Measurements from ENCODE around the gene RETREG1. TPM values are rescaled to one million over a fixed set of nuclear protein-coding genes. Genes with fewer than 3 reads are reported as not detected.
"Not testable (repeated sequence)": the region's sequence is repeated elsewhere in the genome, so short reads cannot be mapped to it uniquely, and the experiment has no call there.

RETREG1 gene, protein sequence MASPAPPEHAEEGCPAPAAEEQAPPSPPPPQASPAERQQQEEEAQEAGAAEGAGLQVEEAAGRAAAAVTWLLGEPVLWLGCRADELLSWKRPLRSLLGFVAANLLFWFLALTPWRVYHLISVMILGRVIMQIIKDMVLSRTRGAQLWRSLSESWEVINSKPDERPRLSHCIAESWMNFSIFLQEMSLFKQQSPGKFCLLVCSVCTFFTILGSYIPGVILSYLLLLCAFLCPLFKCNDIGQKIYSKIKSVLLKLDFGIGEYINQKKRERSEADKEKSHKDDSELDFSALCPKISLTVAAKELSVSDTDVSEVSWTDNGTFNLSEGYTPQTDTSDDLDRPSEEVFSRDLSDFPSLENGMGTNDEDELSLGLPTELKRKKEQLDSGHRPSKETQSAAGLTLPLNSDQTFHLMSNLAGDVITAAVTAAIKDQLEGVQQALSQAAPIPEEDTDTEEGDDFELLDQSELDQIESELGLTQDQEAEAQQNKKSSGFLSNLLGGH
- total RNA-seq (2014; rRNA removed; shearing (Covaris generic)) = 20.7 and 25.4 TPM in 2 replicates

DNA sequence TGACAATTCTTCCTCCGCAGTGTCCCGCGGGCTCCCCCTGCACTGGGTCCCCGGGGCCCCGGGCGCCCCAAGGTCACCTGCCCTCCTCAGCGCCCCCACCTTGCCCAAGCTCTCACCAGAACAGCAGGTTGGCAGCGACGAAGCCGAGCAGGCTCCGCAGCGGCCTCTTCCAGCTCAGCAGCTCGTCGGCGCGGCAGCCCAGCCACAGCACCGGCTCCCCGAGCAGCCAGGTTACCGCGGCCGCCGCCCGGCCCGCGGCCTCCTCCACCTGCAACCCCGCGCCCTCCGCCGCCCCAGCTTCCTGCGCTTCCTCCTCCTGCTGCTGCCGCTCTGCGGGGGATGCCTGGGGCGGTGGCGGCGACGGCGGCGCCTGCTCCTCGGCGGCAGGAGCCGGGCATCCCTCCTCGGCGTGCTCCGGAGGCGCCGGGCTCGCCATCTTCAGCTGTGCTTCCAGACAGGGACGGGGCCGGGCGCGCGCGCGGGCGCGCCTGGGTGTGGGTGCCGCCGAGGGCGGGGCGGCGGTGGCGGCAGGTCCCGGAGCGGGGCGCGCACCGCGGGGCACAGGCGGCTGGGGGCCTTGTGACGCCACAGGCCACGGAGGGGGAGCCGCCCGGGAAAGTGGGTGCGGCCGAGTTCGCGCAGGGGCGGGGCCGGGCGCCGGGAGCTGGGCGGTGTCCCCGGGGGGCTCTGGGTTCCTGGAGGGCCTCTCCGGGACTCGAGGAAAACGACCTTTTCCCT lies at the start of gene RETREG1:
Gene RETREG1, minus strand, starts transcription at position 462 of the 738 bp plus-strand sequence. Its CDS starts 26 bp downstream, at position 436.
- no peak for DNase-seq (ENCODE audit: low spot score)

DNA sequence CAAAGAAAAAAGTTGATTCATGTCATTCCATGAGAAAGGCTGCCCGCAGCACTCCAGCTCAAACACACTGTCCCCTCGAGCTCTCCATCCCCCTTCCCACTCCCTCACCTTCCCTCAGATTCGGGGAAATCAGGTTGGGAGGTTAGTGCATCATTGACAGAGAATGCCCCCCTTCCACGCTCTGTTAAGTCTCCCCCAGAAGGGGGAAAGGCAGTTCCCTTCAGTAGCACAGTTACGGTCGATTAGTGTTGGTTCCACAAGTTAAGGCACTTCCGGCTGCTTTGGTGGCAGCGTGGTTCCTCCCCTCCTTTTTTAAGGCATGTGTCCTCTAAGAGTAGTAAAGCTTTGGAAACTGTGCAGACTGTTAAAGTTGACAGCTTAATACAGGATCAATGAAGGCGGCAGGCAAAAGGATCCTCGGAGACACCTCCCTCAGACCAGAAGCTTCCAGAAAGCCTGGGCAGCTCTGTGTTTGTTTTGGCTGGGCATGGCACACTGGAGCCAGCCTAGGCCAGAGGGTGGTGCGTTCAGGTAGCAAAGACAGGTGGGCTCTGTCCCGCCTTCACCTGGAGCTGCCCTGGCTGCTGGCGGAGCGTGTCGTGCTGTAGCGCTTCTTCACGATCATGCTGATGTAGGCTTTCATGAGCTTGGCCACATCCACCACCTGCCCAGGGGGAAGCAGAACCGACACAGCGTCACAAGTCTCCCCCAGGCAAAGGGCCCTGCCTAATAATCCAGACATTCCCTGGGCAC lies 49.5 kb upstream of the RETREG1 start:
- no peak for DNase-seq (ENCODE audit: low spot score)

DNA sequence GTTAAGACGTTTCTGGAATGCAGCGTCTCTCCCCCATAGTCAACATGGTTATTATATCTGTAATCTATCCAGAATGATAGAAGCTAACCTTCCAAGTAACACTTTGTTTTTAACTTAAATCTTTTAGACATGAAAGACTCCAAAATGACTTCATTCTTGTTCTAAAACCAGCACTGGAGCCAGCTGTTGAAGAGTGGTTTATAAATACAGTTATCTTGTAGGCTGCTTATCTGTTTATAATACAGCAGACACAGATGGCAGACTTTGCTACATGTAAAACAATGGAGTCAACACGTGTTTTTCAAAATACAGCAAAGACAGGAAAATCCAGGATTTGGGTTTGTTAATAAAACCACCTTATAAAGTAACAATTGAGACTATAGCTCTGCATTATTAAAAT lies 48.8 kb upstream of the RETREG1 start:
- no peak for DNase-seq (ENCODE audit: low spot score)

DNA sequence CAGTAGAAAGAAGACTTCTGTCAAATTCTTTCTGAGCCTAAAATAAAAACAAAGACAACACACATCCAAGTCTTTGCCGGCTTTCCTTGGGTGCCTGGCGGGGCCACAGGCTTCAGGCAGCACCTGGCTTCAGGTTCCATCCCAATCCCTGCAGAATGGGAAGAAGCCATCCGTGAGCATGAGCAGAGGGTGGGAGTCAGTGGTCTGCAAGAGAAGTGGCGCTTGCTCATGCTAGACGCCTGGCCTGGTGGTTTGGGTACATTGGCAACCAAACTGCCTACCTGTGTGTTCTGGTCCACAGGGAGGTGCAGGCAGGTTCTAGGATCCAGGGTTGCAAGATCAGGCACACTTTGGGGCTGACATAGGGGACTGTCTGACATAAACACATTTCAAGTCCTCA lies 47.6 kb upstream of the RETREG1 start:
- DNase-seq (ENCODE audit: low spot score) = no peak

DNA sequence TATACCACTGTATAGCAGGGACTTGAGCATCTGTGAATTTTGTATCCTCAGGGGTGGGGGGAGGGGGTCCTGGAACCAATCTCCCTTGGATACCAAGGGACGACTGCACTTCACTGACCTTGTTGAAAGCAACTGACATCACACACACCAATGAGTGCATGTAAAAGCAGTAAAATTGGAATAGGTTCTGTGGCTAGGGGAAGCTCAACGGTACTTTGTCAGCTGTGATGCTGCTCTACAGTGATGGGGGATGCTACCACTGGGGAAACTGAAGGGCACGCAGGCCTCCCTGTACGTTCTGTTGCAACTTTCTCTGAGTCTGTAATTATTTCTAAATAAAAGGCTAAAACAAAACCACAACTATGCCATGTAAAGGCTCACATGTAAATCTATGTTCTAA lies 47.0 kb upstream of the RETREG1 start:
- DNase-seq (ENCODE audit: low spot score) = no peak

DNA sequence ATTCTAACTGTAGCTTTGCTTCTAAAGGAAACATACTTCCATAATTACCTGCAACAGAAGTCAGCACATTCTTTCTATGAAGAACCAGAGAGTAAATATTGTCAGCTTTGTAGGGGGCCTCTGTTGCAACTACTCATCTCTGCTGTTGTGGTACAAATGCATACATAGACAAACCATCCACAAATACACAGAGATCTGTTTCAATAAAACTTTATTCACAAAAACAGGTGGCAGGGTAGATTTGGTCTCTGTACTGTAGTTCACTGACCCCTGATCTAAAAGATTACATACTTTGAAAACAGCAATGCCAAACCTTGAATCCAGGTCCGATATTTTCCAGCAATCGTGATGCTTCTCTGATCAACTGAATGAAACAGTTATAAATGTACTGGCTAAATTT lies 44.9 kb upstream of the RETREG1 start:
- no peak for DNase-seq (ENCODE audit: low spot score)

DNA sequence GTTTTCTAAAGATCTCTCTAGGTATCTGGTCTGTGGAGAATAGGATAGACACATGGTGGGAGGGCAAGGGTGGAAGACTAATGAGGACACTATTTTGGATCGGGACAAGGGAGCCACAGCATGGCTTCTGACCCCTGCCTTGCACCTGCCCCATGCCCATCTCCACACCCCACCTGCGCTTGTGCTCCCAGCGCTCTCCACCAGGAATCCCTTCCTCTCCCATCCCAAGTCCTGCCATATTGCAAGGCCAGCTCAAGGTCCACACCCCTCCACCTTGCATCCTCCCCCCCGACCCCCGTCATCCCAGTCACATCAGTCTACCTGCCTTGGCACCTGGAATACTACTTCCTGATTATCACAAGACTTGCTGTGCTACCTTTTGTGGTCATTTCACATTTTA lies 44.2 kb upstream of the RETREG1 start:
- DNase-seq (ENCODE audit: low spot score) = no peak

DNA sequence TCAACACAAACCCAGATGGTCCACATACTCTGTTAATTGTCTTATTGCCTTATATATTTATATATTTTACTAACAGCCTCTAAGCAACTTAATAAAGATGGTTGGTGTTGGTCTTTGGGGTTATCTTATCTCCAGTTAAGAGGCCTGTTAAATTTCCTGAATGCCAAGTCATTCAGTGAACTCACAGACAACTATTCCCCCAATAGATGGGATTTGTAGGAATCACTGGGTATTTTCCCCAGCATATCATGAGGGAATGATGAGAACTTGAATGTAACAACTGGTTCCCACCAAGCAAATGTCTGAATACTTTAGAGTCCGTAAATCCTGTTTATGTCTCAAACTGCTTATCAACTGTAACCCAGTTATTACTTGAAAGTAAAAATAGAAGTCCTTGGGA lies 42.7 kb upstream of the RETREG1 start:
- no peak for DNase-seq (ENCODE audit: low spot score)

DNA sequence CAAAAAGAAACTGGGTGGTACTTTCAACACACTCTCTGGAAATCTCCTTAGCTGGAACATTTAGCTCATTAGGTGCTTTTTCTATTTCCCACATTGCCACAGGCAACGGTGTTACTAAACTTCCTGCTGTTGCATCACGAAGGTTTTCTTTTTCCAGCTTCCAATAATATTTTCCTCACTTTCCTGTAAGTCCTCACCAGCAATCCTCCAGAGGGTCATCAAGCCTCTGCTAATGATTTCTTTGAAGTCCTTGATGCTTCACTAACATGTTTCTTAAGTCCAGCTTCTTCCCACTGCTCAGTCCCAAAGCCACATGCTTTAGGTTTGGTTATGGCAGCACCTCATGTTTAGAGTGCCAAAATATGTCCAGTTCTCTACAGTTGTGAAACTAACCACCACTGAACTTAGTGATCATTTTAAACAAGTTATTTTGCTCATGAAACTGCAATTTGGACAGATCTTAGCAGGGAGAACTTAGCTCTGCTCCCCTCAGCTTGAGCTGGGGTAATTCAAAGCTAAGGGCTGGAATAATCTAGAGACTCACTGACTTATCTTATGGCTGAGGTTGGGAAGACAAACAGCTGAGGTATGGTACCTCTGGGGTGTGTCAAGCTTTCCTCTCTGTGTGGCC lies 39.9 kb upstream of the RETREG1 start:
- DNase-seq (ENCODE audit: low spot score) = no peak

DNA sequence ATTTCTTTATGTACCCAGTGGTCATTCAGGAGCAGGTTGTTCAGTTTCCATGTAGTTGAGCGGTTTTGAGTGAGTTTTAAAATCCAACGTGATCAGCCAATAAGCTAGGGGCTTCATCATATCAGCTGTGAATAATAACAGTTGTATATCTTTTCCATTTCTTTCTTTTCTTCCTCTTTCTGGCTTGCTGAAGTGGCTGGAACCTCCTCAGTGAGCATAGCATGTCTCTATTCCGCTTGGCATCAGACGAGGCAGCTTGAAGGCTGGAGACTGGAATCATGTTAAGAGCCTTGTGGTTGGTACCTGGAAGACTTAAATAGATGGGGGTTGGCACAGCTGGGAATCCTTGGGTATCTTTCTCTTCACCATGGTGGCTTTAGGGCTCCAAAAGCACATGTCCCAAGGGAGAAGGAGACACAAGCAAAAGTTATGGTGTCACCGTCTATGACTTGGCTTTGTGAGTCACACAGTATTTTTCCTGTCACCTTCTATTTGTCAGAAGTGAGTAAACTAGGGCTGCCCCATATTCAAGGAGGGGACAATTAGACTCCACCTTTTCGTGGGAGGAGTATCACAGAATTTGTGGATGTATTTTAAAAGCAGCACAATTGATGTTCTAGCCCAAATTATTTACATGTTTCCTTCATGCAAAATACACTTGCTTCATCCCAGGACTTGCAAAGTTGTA lies 38.0 kb upstream of the RETREG1 start:
- DNase-seq (ENCODE audit: low spot score) = peak; percentile 11

DNA sequence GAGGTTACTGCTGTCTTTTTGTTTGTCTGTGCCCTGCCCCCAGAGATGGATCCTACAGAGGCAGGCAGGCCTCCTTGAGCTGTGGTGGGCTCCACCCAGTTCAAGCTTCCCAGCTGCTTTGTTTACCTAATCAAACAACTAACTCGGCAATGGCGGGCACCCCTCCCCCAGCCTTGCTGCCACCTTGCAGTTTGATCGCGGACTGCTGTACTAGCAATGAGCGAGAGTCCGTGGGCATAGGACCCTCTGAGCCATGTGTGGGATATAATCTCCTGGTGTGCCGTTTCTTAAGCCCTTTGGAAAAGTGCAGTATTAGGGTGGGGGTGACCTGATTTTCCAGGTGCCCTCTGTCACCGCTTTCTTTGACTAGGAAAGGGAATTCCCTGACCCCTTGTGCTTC lies 31.9 kb upstream of the RETREG1 start:
- not testable (repeated sequence) for DNase-seq (ENCODE audit: low spot score)

DNA sequence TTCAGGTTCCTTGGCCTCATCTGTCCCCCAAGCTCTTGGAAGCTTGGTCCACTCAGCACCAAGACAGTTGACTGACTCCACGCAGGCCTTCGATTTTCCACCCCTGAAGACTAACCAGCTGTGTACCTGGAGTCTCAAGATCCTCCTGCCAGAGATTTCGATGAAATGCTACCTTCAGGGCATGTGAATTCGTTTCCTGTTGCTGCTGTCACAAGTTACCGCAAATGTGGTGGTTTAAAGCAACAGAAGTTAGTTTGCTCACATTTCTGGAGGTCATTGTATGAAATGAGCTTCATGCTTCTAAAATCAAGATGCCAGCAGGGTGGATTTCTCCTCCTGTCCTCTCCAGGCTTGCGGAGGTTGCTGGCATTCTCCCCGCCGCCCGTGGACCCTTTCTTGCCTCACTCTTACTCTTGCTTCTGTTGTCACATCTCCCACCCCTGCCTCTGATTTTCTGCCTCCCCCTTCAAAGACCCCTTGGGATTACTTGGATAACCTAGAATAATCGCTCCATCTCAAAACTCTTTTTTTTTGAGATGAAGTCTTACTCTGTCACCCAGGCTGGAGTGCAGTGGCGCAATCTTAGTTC lies 27.6 kb upstream of the RETREG1 start:
- no peak for DNase-seq (ENCODE audit: low spot score)

DNA sequence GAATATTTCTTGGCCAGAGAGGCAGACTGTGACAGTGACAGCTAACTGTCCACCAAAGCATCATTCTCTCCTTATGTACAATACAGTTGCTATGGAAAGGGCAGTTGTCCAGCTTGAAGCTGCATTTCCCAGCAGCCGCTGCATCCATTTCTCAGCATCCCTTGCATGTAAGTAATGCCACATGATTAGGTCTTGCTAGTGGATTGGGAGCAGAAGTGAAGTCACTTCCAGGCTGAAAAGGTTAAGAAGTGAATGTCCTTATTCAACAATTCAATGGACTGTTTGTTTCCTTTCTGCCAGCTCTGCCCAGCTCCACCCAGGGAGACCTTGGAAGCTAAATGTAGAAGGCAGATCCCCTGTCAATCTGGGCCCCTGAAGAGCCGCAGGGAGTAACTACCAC lies 26.1 kb upstream of the RETREG1 start:
- DNase-seq (ENCODE audit: low spot score) = no peak

DNA sequence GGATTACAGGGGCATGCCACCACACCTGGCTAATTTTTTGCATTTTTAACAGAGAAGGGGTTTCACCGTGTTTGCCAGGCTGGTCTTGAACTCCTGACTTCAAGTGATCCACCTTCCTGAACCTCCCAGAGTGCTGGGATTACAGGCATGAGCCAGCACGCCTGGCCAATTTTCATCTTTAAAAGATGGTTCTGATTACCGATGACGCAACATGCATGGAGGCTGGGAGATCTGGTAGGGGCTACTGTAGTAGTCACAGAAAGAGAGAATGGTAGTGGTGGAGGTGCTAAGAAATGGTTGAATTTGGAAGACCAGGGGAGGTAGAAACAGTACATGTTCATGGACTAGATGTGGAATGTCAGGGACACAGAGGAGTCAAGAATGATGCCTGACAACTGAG lies 22.4 kb upstream of the RETREG1 start:
- no peak for DNase-seq (ENCODE audit: low spot score)

DNA sequence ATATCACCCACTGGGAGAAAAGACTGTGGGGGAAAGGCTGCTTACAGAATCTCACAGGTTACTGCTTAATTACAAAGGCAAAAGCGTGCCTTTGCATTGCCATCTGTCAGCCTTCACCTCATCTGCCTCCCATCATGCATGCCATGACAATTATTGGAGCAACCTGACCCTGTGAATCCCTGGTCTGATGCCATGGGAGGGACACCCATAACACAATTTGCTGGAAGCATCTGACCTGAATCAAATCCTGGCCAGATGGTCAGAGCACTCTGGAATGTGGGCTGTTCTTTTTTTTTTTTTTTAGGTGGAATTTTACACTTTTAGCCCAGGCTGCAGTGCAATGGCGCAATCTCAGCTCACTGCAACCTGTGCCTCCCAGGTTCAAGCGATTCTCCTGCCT lies 11.6 kb upstream of the RETREG1 start:
- no peak for DNase-seq (ENCODE audit: low spot score)

DNA sequence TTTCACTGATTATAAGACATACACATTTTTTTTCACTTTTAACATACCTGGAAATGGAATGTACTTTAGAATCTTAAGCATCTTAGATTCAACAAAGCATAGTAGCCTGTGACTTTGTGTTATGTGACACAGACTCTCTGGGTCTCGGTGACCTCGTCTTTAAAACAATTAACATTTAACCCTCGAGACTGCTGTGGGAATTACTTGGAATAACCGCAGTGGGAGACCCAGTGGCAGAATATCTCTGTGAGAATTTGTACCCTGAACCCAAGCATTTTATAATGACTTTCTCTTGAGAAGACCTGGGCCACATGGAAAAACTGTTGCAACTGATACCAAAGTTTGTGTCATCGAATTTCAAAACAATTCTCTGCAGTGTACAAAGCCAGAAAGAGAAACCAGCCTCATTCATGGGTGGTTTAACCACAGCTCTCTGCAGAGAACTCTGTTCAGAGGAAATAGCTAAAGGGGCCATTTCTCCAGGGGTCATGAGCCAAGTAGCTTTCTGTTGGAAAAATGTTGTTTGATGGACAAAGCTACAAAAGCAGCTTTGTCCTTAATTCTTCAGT lies 10.0 kb upstream of the RETREG1 start:
- DNase-seq (ENCODE audit: low spot score) = no peak

DNA sequence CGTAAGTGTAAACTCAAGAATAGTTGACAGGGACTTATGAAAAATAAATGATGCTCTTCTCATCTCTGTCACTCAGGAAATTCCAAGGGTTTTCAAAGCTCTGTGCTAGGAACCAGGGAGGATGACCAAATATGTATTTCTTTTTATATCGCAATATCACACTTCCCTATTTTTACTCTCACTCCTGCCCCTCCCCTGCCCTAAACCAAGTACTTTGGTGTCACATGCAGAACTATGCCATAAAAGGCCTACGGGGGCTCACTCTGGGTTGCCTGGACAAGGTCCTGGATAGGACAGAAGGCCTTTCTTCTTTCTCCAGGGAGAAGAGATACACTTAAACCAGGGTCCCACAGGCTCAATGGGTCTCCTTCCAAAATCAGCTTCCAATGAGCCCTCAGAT lies 8.3 kb upstream of the RETREG1 start:
- no peak for DNase-seq (ENCODE audit: low spot score)

DNA sequence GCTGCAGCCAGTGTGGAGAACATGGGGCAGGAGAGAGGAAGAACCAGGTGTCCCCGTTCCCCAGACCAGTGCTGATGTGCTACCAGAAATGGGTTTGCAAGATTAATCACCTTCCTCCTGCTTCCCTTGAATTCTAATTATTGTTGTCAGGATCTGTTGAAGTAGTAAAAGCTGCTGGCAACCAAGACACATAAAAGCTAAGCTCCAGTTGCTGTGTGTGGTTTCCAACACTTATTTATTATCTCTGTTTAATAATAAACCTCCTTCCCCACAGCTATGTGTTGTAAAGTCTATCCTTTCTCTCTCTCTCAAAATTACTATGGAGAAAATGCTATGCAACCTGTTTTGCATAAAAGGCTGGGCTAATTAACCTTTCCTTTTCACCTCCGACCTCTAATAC lies 2.3 kb upstream of the RETREG1 start:
- DNase-seq (ENCODE audit: low spot score) = no peak

DNA sequence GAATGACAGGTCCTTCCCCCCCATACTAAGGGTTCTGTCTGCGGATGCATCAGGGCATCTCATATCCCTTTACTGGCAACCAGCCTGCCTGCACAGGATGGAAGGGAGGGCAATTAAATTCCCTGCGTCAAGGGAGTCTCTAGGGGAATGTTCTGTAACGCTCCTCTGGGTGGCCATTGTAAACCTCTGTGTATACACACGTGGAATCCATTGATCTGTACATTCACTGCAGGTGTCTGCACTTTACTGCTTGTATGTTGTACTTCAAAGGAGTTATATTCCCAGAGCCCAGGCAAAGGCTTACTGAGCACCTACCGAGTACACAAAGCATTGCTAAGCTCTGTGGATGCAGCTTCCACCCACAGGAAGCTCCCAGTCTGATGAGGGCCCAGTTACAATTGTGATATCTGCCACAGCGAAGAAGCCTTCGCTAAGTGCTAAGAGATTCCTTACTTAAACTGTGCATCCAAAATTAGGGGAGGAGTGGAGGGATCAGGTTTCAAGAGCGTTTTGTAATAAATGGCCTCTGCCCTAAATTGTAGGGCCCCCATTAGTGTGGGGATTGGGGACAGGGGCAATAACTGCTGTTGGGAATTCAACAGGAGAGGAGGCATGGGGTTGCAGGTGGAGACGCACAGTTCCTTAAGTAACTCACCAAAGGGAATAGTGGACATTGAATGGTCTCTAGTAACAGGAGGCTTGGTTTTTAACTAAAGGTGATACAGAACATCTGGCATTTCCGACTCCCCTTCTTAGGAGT lies 1.5 kb upstream of the RETREG1 start:
- no peak for DNase-seq (ENCODE audit: low spot score)

Measured in A172 (cell line).